ENCODE results near the gene ADAR.
A peak's percentile ranks its signal among the peaks of the same experiment; 100 is the strongest.

ADAR gene

GRCh38 chr1:154607106-154607608, 829 bp downstream of the ADAR start:
- ATAC-seq = peak; percentile 13
- Mint-ChIP-seq H3K36me3 (peaks cover 21% of the 10 kb centered on the region), H3K4me3 (peak overlapping the region; percentile 92), H3K4me1 (peaks cover 70% of the 10 kb centered on the region), H3K9me3 (no peaks in the 10 kb centered on the region), H3K27me3 (no peaks in the 10 kb centered on the region), H3K27ac (peak overlapping the region; percentile 95)

GRCh38 chr1:154605534-154605933, 2.5 kb downstream of the ADAR start:
- Mint-ChIP-seq H3K4me3 (no peak overlapping the region), H3K27ac (peak overlapping the region; percentile 63), H3K4me1 (peaks cover 62% of the 10 kb centered on the region), H3K27me3 (no peaks in the 10 kb centered on the region), H3K9me3 (no peaks in the 10 kb centered on the region), H3K36me3 (peaks cover 34% of the 10 kb centered on the region)
- ATAC-seq = no peak

- Mint-ChIP-seq H3K4me3 (no peak overlapping the region), H3K36me3 (peaks cover 53% of the 10 kb centered on the region), H3K27ac (peak overlapping the region; percentile 63), H3K9me3 (no peaks in the 10 kb centered on the region), H3K27me3 (no peaks in the 10 kb centered on the region), H3K4me1 (peaks cover 59% of the 10 kb centered on the region)
- ATAC-seq = no peak
Observed at GRCh38 chr1:154603317-154603716, 4.7 kb downstream of the ADAR start.

GRCh38 chr1:154599658-154600057, 8.3 kb downstream of the ADAR start:
- no peak overlapping the region for H3K4me3 Mint-ChIP-seq
- peaks cover 66% of the 10 kb centered on the region for H3K36me3 Mint-ChIP-seq
- no peaks in the 10 kb centered on the region for H3K9me3 Mint-ChIP-seq
- H3K27me3 Mint-ChIP-seq = no peaks in the 10 kb centered on the region
- peaks cover 34% of the 10 kb centered on the region for H3K4me1 Mint-ChIP-seq
- H3K27ac Mint-ChIP-seq = peak overlapping the region; percentile 49
- no peak for ATAC-seq

- peaks cover 28% of the 10 kb centered on the region for H3K4me1 Mint-ChIP-seq
Observed at GRCh38 chr1:154598871-154599635, 8.9 kb downstream of the ADAR start.

GRCh38 chr1:154595621-154596020, 12.4 kb downstream of the ADAR start:
- H3K9me3 Mint-ChIP-seq = no peaks in the 10 kb centered on the region
- no peaks in the 10 kb centered on the region for H3K27me3 Mint-ChIP-seq
- peaks cover 15% of the 10 kb centered on the region for H3K4me1 Mint-ChIP-seq
- H3K36me3 Mint-ChIP-seq = peaks cover 74% of the 10 kb centered on the region
- H3K27ac Mint-ChIP-seq = no peak overlapping the region
- ATAC-seq = no peak
- no peak overlapping the region for H3K4me3 Mint-ChIP-seq

More at GRCh38 chr1:154598871-154599635, 8.9 kb downstream of the ADAR start:
- Mint-ChIP-seq H3K27ac (no peak overlapping the region), H3K4me3 (no peak overlapping the region), H3K9me3 (no peaks in the 10 kb centered on the region), H3K27me3 (no peaks in the 10 kb centered on the region), H3K36me3 (peaks cover 67% of the 10 kb centered on the region)
- no peak for ATAC-seq

GRCh38 chr1:154594811-154595210, 13.2 kb downstream of the ADAR start:
- Mint-ChIP-seq H3K4me3 (no peak overlapping the region), H3K4me1 (peaks cover 7% of the 10 kb centered on the region), H3K9me3 (no peaks in the 10 kb centered on the region), H3K27ac (no peak overlapping the region), H3K36me3 (peaks cover 70% of the 10 kb centered on the region), H3K27me3 (no peaks in the 10 kb centered on the region)
- no peak for ATAC-seq

- Mint-ChIP-seq H3K4me3 (no peak overlapping the region), H3K27me3 (no peaks in the 10 kb centered on the region), H3K36me3 (peaks cover 73% of the 10 kb centered on the region), H3K9me3 (no peaks in the 10 kb centered on the region), H3K27ac (no peak overlapping the region), H3K4me1 (no peaks in the 10 kb centered on the region)
- no peak for ATAC-seq
Observed at GRCh38 chr1:154593390-154593789, 14.6 kb downstream of the ADAR start.

GRCh38 chr1:154591206-154591605, 16.8 kb downstream of the ADAR start:
- peaks cover 5% of the 10 kb centered on the region for H3K4me1 Mint-ChIP-seq
- no peaks in the 10 kb centered on the region for H3K9me3 Mint-ChIP-seq
- no peak for ATAC-seq
- no peak overlapping the region for H3K4me3 Mint-ChIP-seq
- no peaks in the 10 kb centered on the region for H3K27me3 Mint-ChIP-seq
- no peak overlapping the region for H3K27ac Mint-ChIP-seq
- H3K36me3 Mint-ChIP-seq = peaks cover 78% of the 10 kb centered on the region

GRCh38 chr1:154590756-154591155, 17.2 kb downstream of the ADAR start:
- H3K27me3 Mint-ChIP-seq = no peaks in the 10 kb centered on the region

GRCh38 chr1:154589780-154590179, 18.2 kb downstream of the ADAR start:
- H3K27me3 Mint-ChIP-seq = no peaks in the 10 kb centered on the region
- H3K9me3 Mint-ChIP-seq = no peaks in the 10 kb centered on the region
- peaks cover 19% of the 10 kb centered on the region for H3K4me1 Mint-ChIP-seq
- no peak for ATAC-seq
- no peak overlapping the region for H3K27ac Mint-ChIP-seq
- H3K4me3 Mint-ChIP-seq = no peak overlapping the region
- peaks cover 89% of the 10 kb centered on the region for H3K36me3 Mint-ChIP-seq

More at GRCh38 chr1:154590756-154591155, 17.2 kb downstream of the ADAR start:
- Mint-ChIP-seq H3K4me3 (no peak overlapping the region), H3K27ac (no peak overlapping the region), H3K9me3 (no peaks in the 10 kb centered on the region), H3K36me3 (peaks cover 83% of the 10 kb centered on the region), H3K4me1 (peaks cover 9% of the 10 kb centered on the region)
- ATAC-seq = no peak

GRCh38 chr1:154586641-154587040, 21.3 kb downstream of the ADAR start:
- Mint-ChIP-seq H3K27ac (no peak overlapping the region), H3K36me3 (peaks cover 89% of the 10 kb centered on the region), H3K4me3 (no peak overlapping the region), H3K9me3 (no peaks in the 10 kb centered on the region), H3K27me3 (no peaks in the 10 kb centered on the region), H3K4me1 (peaks cover 29% of the 10 kb centered on the region)
- ATAC-seq = no peak

GRCh38 chr1:154586231-154586630, 21.8 kb downstream of the ADAR start:
- no peaks in the 10 kb centered on the region for H3K27me3 Mint-ChIP-seq
- peaks cover 88% of the 10 kb centered on the region for H3K36me3 Mint-ChIP-seq
- peaks cover 29% of the 10 kb centered on the region for H3K4me1 Mint-ChIP-seq
- ATAC-seq = no peak
- H3K9me3 Mint-ChIP-seq = no peaks in the 10 kb centered on the region
- no peak overlapping the region for H3K27ac Mint-ChIP-seq
- no peak overlapping the region for H3K4me3 Mint-ChIP-seq

- Mint-ChIP-seq H3K4me3 (no peak overlapping the region), H3K4me1 (peaks cover 29% of the 10 kb centered on the region), H3K9me3 (no peaks in the 10 kb centered on the region), H3K36me3 (peaks cover 90% of the 10 kb centered on the region), H3K27ac (peak overlapping the region; percentile 53), H3K27me3 (no peaks in the 10 kb centered on the region)
- ATAC-seq = peak; percentile 78
Observed at GRCh38 chr1:154584267-154584994, 23.6 kb downstream of the ADAR start.

GRCh38 chr1:154583773-154584172, 24.2 kb downstream of the ADAR start:
- H3K27ac Mint-ChIP-seq = peak overlapping the region; percentile 53

More at GRCh38 chr1:154583773-154584172, 24.2 kb downstream of the ADAR start:
- peaks cover 29% of the 10 kb centered on the region for H3K4me1 Mint-ChIP-seq
- peaks cover 90% of the 10 kb centered on the region for H3K36me3 Mint-ChIP-seq
- H3K9me3 Mint-ChIP-seq = no peaks in the 10 kb centered on the region
- H3K27me3 Mint-ChIP-seq = no peaks in the 10 kb centered on the region
- H3K4me3 Mint-ChIP-seq = no peak overlapping the region
- no peak for ATAC-seq
